Loucy (cell line): ENCODE results near the gene MAP2.

Source experiments
- H2AFZ ChIP-seq: fragments of 200-600 bp; sonication (generic); 2 replicates; pipeline ENCODE4 v1.6.0; 2016; ENCODE audit warnings: antibody characterized with exemption, mild to moderate bottlenecking, low read length, moderate library complexity
- H3F3A ChIP-seq: fragments of 200-600 bp; 2 replicates; pipeline ENCODE4 v1.6.0; 2016; ENCODE audit warnings: antibody characterized with exemption, low read depth, mild to moderate bottlenecking
- H3K27me3 ChIP-seq: fragments of 200-600 bp; sonication (generic); 2 replicates; pipeline ENCODE4 v1.6.1; 2014; ENCODE audit warnings: low read length, mild to moderate bottlenecking; ENCODE audit not compliant: insufficient read depth, poor library complexity, severe bottlenecking
- H3K36me3 ChIP-seq: fragments of 200-600 bp; sonication (generic); 2 replicates; pipeline ENCODE4 v1.6.1; 2016; ENCODE audit warnings: low read length; ENCODE audit not compliant: insufficient read depth
- H3K4me1 ChIP-seq: fragments of 200-600 bp; sonication (generic); 2 replicates; pipeline ENCODE4 v1.5.1; 2014; ENCODE audit warnings: low read length, mild to moderate bottlenecking; ENCODE audit not compliant: insufficient read depth, poor library complexity, severe bottlenecking
- H3K4me2 ChIP-seq: fragments of 200-600 bp; sonication (generic); 2 replicates; pipeline ENCODE4 v1.6.0; 2014; ENCODE audit warnings: antibody characterized with exemption, low read length, low read depth, mild to moderate bottlenecking; ENCODE audit not compliant: poor library complexity, severe bottlenecking
- H3K4me3 ChIP-seq: fragments of 200-600 bp; sonication (generic); 2 replicates; pipeline ENCODE4 v1.5.1; 2014; ENCODE audit warnings: low read length, mild to moderate bottlenecking, mixed read lengths; ENCODE audit not compliant: poor library complexity, severe bottlenecking
- H3K79me2 ChIP-seq: fragments of 200-600 bp; sonication (generic); 2 replicates; pipeline ENCODE4 v1.6.1; 2014; ENCODE audit warnings: low read length; ENCODE audit not compliant: insufficient read depth
- H3K9ac ChIP-seq: fragments of 200-600 bp; sonication (generic); 2 replicates; pipeline ENCODE4 v1.6.0; 2014; ENCODE audit warnings: mild to moderate bottlenecking, low read depth, low read length, moderate library complexity; ENCODE audit not compliant: poor library complexity, severe bottlenecking
- H3K9me2 ChIP-seq: fragments of 200-600 bp; sonication (generic); replicated peaks from 2 replicates; pipeline ENCODE4 v1.6.1; 2016; ENCODE audit warnings: low read depth, low read length, mixed read lengths
- H3K9me3 ChIP-seq: fragments of 200-600 bp; sonication (generic); 2 replicates; pipeline ENCODE4 v1.6.1; 2014; ENCODE audit warnings: mild to moderate bottlenecking, antibody characterized with exemption, low read length, low read depth; ENCODE audit not compliant: insufficient read depth
- H4K20me1 ChIP-seq: fragments of 200-600 bp; sonication (generic); 2 replicates; pipeline ENCODE4 v1.6.0; 2014; ENCODE audit warnings: antibody characterized with exemption, low read length, mild to moderate bottlenecking; ENCODE audit not compliant: insufficient read depth, poor library complexity, severe bottlenecking
- EZH2phosphoT487 ChIP-seq: fragments of 200-600 bp; IDR thresholded peaks from 2 replicates; pipeline ENCODE4 v1.6.1; 2018; ENCODE audit warnings: antibody characterized with exemption, mild to moderate bottlenecking, moderate library complexity, borderline replicate concordance
- TF ChIP-seq, protein P1 (sequence below): fragments of 200-600 bp; sonication (generic); conservative IDR thresholded peaks from 2 replicates; pipeline ENCODE4 v1.5.1; 2014; ENCODE audit warnings: mild to moderate bottlenecking, antibody characterized with exemption, low read length

Gene MAP2

DNA sequence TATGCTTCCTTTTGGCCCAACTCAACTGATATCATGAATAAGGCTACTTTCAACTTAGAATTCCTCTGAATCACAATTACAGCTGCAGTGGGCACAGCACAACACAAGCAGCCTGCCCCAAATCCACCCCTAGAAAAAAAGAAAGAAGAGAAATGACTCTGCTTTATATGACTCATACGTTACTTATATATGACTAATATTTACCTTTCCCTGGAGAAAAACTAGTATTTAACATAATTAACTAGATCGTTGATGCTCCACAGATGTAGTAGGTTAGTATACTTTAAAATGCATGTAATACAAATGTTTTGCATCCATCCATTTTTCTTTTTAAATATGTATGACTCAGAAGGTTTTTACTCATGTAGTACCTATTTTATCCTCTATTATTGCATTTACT, 214.5 kb downstream of the MAP2 start:
- H3K4me3 ChIP-seq, result no peak overlapping the region
- H3K79me2 ChIP-seq, result no peaks in the 10 kb centered on the region
- no peaks in the 10 kb centered on the region for H3K9me2 ChIP-seq
- H2AFZ ChIP-seq, result no peak overlapping the region
- H3F3A ChIP-seq, result no peaks in the 10 kb centered on the region
- TF ChIP-seq, protein P1, sequence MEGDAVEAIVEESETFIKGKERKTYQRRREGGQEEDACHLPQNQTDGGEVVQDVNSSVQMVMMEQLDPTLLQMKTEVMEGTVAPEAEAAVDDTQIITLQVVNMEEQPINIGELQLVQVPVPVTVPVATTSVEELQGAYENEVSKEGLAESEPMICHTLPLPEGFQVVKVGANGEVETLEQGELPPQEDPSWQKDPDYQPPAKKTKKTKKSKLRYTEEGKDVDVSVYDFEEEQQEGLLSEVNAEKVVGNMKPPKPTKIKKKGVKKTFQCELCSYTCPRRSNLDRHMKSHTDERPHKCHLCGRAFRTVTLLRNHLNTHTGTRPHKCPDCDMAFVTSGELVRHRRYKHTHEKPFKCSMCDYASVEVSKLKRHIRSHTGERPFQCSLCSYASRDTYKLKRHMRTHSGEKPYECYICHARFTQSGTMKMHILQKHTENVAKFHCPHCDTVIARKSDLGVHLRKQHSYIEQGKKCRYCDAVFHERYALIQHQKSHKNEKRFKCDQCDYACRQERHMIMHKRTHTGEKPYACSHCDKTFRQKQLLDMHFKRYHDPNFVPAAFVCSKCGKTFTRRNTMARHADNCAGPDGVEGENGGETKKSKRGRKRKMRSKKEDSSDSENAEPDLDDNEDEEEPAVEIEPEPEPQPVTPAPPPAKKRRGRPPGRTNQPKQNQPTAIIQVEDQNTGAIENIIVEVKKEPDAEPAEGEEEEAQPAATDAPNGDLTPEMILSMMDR, result no peak
- no peak for TF ChIP-seq EZH2phosphoT487
- no peaks in the 10 kb centered on the region for H3K36me3 ChIP-seq
- H3K27me3 ChIP-seq, result no peaks in the 10 kb centered on the region
- no peaks in the 10 kb centered on the region for H3K9me3 ChIP-seq
- H3K4me2 ChIP-seq, result no peak overlapping the region
- no peaks in the 10 kb centered on the region for H3K4me1 ChIP-seq
- no peaks in the 10 kb centered on the region for H4K20me1 ChIP-seq
- no peak overlapping the region for H3K9ac ChIP-seq

DNA sequence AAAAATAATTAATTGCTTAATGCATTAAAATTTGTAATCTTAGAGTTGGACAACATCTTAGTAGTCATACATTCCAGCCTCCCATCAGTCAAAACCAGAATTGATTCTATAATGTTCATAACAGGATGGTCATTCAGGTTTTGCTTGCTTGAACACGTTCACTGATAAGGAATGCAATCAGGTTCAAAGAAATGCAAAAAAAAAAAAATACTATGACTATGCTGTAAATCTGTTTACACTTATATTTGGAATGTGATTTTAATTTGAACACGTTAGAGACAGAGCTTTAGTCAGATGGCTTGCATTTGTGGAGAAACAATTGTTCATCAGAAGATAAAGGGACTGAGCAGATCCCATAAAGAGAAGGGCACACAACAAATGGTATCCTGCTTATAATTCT, 216.5 kb downstream of the MAP2 start:
- Histone ChIP-seq H3K4me2 (no peak overlapping the region), H3K9ac (no peak overlapping the region), H3K27me3 (no peaks in the 10 kb centered on the region), H3K4me3 (no peak overlapping the region), H3K79me2 (no peaks in the 10 kb centered on the region), H3K36me3 (no peaks in the 10 kb centered on the region), H3K4me1 (no peaks in the 10 kb centered on the region), H4K20me1 (no peaks in the 10 kb centered on the region), H3K9me2 (no peaks in the 10 kb centered on the region), H3F3A (no peaks in the 10 kb centered on the region), H3K9me3 (no peaks in the 10 kb centered on the region), H2AFZ (no peak overlapping the region)
- TF ChIP-seq, protein P1, result no peak
- no peak for TF ChIP-seq EZH2phosphoT487

DNA sequence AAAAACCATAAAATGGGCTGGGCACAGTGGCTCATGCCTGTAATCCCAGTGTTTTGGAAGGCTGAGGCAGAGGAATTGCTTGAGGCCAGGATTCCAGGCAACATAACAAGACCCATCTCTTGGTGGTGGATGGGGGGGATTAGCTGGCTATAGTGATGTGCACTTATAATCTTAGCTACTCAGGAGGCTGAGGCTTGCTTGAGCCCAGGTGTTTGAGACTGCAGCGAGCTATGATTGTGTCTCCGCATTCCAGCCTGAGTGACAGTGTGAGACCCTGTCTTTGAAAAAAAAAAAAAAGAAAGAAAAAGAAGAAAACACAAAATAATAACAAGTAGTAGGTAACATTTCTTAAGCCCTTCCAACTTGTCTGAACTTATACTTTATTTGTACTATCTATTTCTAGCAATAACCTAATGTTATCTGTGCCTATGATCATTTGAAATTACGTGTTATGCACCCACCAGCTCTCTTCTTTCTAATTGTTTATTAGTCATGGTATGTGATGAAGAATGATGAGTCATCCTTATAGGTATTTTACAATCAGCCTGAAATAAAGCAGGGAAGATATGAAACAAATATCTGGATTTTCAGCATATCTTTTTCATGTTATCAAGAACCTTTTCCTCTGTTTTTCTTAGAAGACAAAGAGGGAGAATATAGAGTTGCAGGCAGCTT, 218.4 kb downstream of the MAP2 start:
- Histone ChIP-seq H3K9ac (no peak overlapping the region), H3K36me3 (no peaks in the 10 kb centered on the region), H3K4me3 (no peak overlapping the region), H3F3A (no peaks in the 10 kb centered on the region), H3K79me2 (no peaks in the 10 kb centered on the region), H4K20me1 (no peaks in the 10 kb centered on the region), H3K4me1 (no peaks in the 10 kb centered on the region), H2AFZ (no peak overlapping the region), H3K4me2 (no peak overlapping the region), H3K9me2 (no peaks in the 10 kb centered on the region), H3K9me3 (no peaks in the 10 kb centered on the region), H3K27me3 (no peaks in the 10 kb centered on the region)
- TF ChIP-seq, protein P1, result no peak
- TF ChIP-seq EZH2phosphoT487, result no peak
